GM19239 (cell line): Measurements from ENCODE around the gene SERPINA9.
"Not testable (repeated sequence)": the region's sequence is repeated elsewhere in the genome, so short reads cannot be mapped to it uniquely, and the experiment has no call there.

Experiments
- DNase-seq: peaks from one replicate; pipeline ENCODE4 v3.0.0; 2011; ENCODE audit warnings: low spot score; ENCODE audit not compliant: insufficient read length
- FAIRE-seq: peaks from 2 replicates; lab custom pipeline; 2011; peaks lifted over from hg19 to GRCh38; lab: Jason Lieb, UNC

Gene SERPINA9

DNA sequence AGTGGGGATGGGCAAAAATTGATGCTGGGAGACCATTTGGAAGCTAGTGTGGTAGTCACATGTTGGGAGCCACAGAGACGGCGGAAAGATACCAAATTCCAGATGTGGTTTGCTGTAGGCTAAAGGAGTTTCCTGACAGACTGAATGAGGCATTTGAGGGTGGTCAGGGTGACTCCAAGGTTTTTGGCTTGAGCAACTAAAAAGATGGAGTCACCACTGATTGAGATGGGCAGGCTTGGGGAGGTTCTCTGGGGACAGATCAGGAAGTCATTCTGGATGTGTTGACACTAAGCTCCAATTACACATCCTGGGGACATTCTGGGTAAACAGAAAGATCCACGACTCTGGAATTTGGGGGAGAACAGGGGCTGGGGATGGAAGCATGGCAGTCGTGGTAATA is 15.5 kb upstream of the SERPINA9 start:
- no peak for FAIRE-seq
- DNase-seq, result no peak

DNA sequence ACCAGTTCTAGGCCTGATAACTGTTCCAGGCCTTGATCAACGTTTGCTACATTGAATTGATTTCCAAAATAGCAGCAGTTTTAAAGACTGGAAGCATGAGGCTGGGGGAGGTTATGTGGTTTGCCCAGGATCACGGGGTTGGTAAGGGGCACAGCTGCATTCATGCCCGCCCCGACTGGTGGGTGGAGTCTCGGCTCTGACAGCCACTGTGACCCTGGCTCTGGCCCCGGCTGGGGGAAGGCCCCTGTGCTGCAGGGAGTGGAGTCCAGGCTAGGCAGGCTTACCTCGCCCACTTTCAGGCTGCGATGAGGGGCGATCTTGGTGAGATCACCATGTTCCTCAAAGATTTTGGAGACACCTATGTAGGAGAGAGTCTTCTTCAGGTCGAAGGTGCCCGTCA is 13.3 kb upstream of the SERPINA9 start:
- no peak for DNase-seq
- no peak for FAIRE-seq

- DNase-seq (no peak), FAIRE-seq (no peak)
These were observed 10.9 kb upstream of the SERPINA9 start for GRCh38 chr14:94486883-94487282.

- no peak for FAIRE-seq
- peak; percentile 67 for DNase-seq
These were observed 10.2 kb upstream of the SERPINA9 start for GRCh38 chr14:94485944-94486841.

GRCh38 chr14:94484481-94484880 is 8.5 kb upstream of the SERPINA9 start:
- FAIRE-seq, result no peak
- DNase-seq, result no peak

GRCh38 chr14:94483729-94484275 is 7.8 kb upstream of the SERPINA9 start:
- FAIRE-seq, result no peak
- no peak for DNase-seq

- DNase-seq, result no peak
- no peak for FAIRE-seq
These were observed 7.1 kb upstream of the SERPINA9 start for GRCh38 chr14:94483071-94483451.

GRCh38 chr14:94482132-94483070 is 6.4 kb upstream of the SERPINA9 start:
- FAIRE-seq, DNase-seq: not testable (repeated sequence)

DNA sequence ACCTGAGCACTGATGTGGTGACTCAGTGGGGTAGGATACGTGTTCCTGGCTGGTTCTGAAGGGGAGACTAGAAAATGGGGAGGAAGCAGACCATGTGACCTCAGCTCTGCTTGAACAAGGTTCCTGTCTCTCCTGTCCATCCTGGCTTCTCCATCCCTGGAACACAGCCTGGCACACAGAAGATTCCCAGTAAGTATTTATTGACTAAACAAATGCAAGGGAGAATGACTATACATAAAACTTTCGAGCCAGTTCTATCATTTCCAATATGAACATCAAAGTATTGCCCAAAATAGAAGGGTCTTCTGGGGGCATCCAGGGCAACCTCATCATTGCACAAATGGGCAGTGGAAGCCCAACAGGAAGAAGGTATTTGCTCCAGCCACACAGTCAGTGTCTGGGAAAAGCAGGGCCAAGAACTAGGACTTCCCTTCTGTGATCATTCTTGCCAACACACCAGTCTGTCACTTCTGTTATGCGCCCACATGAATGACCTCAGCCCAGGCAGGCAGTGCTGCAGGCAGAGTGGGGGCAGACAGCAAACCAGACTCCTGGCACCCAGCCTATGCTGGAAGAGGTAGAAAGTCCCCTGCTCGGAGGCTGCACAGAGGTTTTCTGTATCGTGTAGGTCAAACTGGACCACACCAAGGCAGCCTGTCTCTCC is 5.6 kb upstream of the SERPINA9 start:
- no peak for FAIRE-seq
- no peak for DNase-seq

- DNase-seq, result no peak
- no peak for FAIRE-seq
These were observed 4.8 kb upstream of the SERPINA9 start for GRCh38 chr14:94480809-94481208.

GRCh38 chr14:94478420-94478819 is 2.4 kb upstream of the SERPINA9 start:
- DNase-seq (no peak), FAIRE-seq (no peak)

GRCh38 chr14:94474581-94475031 is 1.4 kb downstream of the SERPINA9 start:
- DNase-seq (no peak), FAIRE-seq (no peak)

GRCh38 chr14:94473666-94474410 is 2.2 kb downstream of the SERPINA9 start:
- no peak for FAIRE-seq
- DNase-seq, result no peak

DNA sequence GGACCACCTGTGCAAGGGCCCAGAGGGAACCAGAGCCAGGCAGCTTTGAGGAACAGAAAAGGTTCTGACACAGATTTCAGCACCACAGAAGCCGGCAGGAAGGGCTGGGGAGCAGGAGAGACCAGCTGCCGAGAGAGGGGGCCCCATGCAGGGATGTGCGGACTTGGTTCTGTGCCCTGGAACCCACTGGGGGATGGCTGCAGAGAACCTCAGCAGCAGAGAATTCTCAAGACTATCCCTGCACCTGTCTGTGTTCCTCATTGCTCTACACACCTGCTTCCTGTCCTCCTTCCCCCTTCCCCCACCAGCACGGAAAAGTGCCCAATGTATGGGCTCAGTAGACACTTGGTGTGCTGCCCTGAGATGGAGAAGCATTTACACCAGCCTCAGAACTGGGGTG is 3.2 kb downstream of the SERPINA9 start:
- DNase-seq (no peak), FAIRE-seq (no peak)

DNA sequence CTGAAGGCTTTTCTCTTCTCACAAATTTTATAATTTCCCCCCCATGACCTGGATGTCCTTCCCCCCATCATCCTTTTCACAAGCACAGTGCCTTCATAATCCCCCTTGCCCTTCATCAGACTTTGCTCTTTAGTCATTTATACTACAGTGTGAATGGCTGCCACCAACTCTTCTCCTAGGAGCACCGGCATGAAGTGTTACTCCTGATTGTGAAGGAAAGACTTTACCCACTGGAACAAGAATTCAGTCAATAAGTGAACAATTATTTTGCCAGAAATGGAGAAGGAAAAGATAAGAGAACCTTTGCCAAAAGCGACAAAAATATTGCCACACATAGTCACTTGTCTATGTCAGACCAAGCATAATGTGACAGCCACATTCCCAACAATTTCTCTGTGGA is 5.0 kb downstream of the SERPINA9 start:
- FAIRE-seq (no peak), DNase-seq (no peak)

- DNase-seq, result no peak
These were observed 5.7 kb downstream of the SERPINA9 start for GRCh38 chr14:94470311-94470710.

DNA sequence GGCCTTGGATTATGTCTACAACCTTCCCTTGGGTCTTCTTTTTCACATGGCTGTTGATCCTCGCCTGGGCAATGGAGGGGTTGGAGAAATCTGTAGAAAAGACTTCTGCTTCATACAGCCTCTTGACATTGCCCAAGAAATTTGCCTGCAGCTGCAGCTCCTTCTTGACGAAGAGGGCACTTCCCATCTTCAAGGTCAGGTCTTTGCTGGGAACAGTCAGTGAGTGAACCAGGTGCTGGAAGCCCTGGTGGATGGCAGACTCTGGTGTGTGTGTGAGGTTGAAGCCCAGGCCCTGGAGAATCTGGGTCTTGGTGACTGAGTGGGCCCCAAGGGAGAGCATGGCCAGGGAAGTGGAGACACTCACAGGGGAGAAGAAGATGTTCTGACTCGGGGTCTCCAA is 6.7 kb downstream of the SERPINA9 start:
- no peak for FAIRE-seq
- no peak for DNase-seq

More at GRCh38 chr14:94470311-94470710, 5.7 kb downstream of the SERPINA9 start:
- FAIRE-seq, result no peak

- DNase-seq (no peak), FAIRE-seq (no peak)
These were observed 8.1 kb downstream of the SERPINA9 start for GRCh38 chr14:94467728-94468520.
